Small intestine (tissue), 7 donors: Measurements from ENCODE around the gene ASCC3. TPM values are rescaled to one million over a fixed set of nuclear protein-coding genes. Genes with fewer than 3 reads are reported as not detected.
"Not testable (repeated sequence)": the region's sequence is repeated elsewhere in the genome, so short reads cannot be mapped to it uniquely, and the experiment has no call there.

ENCODE experiments used
- DNase-seq, 2 donors: peaks; one replicate each; pipeline versions ENCODE4 v3.0.0 to v3.0.0-alpha.2; 2013
- FAIRE-seq: peaks from 2 replicates; lab custom pipeline; 2012; peaks lifted over from hg19 to GRCh38; lab: Jason Lieb, UNC
- H3K27ac ChIP-seq, 3 donors: one replicate each; pipeline ENCODE4 v1.5.1; 2013; ENCODE audit warnings: low read length in 2 of 3, mild to moderate bottlenecking in 2 of 3, control low read depth in 1 of 3, inconsistent platforms in 1 of 3, low read depth in 1 of 3, moderate library complexity in 1 of 3
- H3K27me3 ChIP-seq, 3 donors: one replicate each; pipeline ENCODE4 v1.6.1; 2013; ENCODE audit warnings: low read length in 3 of 3, inconsistent platforms in 1 of 3; ENCODE audit not compliant: control insufficient read depth in 3 of 3, insufficient read depth in 3 of 3
- H3K36me3 ChIP-seq, 3 donors: one replicate each; pipeline ENCODE4 v1.6.1; 2013; ENCODE audit warnings: low read length in 3 of 3, inconsistent platforms in 1 of 3, low read depth in 1 of 3, mild to moderate bottlenecking in 1 of 3, moderate library complexity in 1 of 3; ENCODE audit not compliant: control insufficient read depth in 3 of 3, insufficient read depth in 2 of 3
- H3K4me1 ChIP-seq, 3 donors: one replicate each; pipeline ENCODE4 v1.6.1; 2013; ENCODE audit warnings: low read length in 2 of 3, inconsistent platforms in 1 of 3, low read depth in 1 of 3, mild to moderate bottlenecking in 1 of 3, moderate library complexity in 1 of 3; ENCODE audit not compliant: control insufficient read depth in 3 of 3, insufficient read depth in 2 of 3
- H3K4me3 ChIP-seq, 3 donors: one replicate each; pipeline ENCODE4 v1.5.1; 2013; ENCODE audit warnings: low read length in 3 of 3, control low read depth in 1 of 3, inconsistent platforms in 1 of 3, low read depth in 1 of 3, mild to moderate bottlenecking in 1 of 3, moderate library complexity in 1 of 3
- H3K9me3 ChIP-seq, 2 donors: one replicate each; pipeline ENCODE4 v1.6.1; 2013; ENCODE audit warnings: low read depth in 1 of 2, low read length in 1 of 2; ENCODE audit not compliant: control insufficient read depth in 2 of 2, insufficient read depth in 1 of 2
- whole genome bisulfite sequencing, 3 donors: extraction: QIAGEN DNeasy Blood & Tissue Kit; methylation state at CpG; one replicate each; pipeline ENCODE4 v1.1.7; 2013; 5-methylcytosine and 5-hydroxymethylcytosine counted together
- polyA plus RNA-seq, 4 donors: library from polyadenylated mRNA; stranded (reverse) in 3 of 4; unstranded in 1 of 4; fragments of 200-250 nt in 3 of 4; fragments of 120-200 nt in 1 of 4; gene quantifications; one replicate each; pipeline versions ENCODE4 v1.2.1 to v1.2.3, GENCODE V29; 2013
- donor health status: healthy with polysubstance abuse.
- donor health status: control.
- donor health status: control.
- donor health status: Bipolar disorder and iron deficiency.
- donor health status: healthy.

The ASCC3 gene
- polyA plus RNA-seq, 4 donors: 6.8 to 29.0 (median 13.6) TPM

DNA sequence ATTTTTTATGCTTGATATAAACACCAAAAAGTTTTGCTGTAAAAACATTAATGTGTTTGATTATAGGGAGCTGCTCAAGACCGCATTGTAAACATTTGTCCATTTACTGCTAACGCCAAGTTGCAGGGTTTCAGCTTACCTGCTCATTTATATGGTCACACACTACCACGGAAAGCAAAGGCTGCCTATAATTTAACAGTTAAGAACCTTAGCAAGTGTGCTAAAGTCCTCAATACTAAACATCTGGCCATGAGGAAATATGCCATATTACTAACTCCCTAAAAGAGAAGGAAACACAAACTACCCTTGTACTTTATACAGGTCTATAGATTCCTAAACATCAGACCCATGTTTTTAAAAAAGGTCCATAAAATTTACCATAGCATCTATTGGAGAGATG lies 129.5 kb downstream of the ASCC3 start:
- DNase-seq (peak; percentile 16 to 28), FAIRE-seq (no peak)
- Histone ChIP-seq H3K4me1 (no peaks in the 10 kb centered on the region), H3K36me3 (peaks cover 0 to 3% (median 3%) of the 10 kb centered on the region in 3 donors), H3K4me3 (no peak overlapping the region), H3K27ac (no peak overlapping the region), H3K9me3 (no peaks in the 10 kb centered on the region), H3K27me3 (no peaks in the 10 kb centered on the region)
- 35 to 49% (median 47%) methylated on average over 3 of the region's 3 CpGs for WGBS, 3 donors

DNA sequence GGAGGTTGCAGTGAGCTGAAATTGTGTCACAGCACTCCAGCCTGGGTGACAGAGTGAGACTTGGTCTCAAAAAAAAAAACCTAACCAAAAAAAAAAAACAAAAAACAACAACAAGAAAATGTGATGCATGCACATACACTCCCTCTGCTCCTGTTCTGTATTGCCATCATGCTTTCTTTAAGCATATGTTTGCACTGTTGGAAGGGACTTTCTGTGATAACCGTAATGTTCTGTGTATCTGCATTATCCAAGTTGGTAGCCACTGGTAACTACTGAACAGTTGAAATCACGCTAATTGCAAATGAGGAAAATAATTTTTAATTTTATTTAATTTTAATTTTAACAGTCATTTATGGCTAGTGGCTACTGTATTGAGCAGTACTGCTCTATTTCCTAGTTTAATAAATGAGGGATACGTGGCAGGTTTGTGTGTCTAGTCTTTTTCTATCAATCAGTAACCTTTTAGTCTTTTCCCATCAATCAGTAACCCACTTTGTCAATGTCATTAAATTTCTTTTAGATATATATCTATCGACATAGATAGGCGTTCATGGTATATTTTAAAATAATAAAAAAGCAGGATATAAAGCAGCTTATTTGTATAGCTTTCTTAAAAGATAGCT lies 135.6 kb downstream of the ASCC3 start:
- peak in 1 of 2 donors; percentile 17 for DNase-seq
- no peak overlapping the region for H3K27ac ChIP-seq
- no peak for FAIRE-seq
- no peaks in the 10 kb centered on the region for H3K27me3 ChIP-seq
- WGBS, 3 donors: 40 to 84% (median 59%) methylated on average over 5 of the region's 5 CpGs
- H3K4me1 ChIP-seq: no peaks in the 10 kb centered on the region
- H3K4me3 ChIP-seq: no peak overlapping the region
- peaks cover 0 to 13% (median 5%) of the 10 kb centered on the region in 3 donors for H3K36me3 ChIP-seq
- peaks cover 0 to 14% of the 10 kb centered on the region in 2 donors for H3K9me3 ChIP-seq

DNA sequence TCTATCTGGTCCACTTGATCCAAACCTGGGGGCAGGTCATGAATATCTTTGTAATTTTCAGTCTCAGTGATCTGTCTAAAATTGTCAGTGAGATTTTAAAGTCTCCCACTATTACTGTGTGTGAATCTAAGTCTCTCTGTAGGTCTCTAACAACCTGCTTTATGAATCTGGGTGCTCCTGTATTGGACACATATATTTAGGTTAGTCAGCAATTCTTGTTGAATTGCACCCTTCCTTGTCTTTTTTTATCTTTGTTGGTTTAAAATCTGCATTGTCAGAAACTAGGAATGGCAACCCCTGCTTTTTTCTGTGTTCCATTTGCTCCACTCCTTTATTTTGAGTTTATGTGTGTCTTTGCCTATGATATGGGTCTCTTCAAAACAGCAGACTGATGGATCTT lies 140.7 kb downstream of the ASCC3 start:
- no peaks in the 10 kb centered on the region for H3K27me3 ChIP-seq
- H3K4me1 ChIP-seq: no peaks in the 10 kb centered on the region
- H3K4me3 ChIP-seq: no peak overlapping the region
- no peak for DNase-seq
- no peak for FAIRE-seq
- H3K27ac ChIP-seq: no peak overlapping the region
- peaks cover 0 to 13% (median 2%) of the 10 kb centered on the region in 3 donors for H3K36me3 ChIP-seq
- peaks cover 0 to 14% of the 10 kb centered on the region in 2 donors for H3K9me3 ChIP-seq

DNA sequence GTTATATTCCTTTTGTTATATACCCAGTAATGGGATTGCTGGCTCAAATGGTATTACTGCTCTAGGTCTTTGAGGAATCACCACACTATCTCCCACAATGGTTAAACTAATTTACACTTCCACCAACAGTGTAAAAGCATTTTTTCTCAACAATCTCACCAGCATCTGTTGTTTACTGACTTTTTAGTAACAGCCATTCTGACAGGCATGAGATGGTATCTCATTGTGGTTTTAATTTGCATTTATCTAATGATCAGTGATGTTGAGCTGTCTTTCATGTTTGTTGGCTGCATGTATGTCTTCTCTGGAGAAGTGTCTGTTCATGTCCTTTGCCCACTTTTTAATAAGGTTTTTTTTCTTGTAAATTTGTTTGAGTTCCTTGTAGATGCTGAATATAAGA lies 143.4 kb downstream of the ASCC3 start:
- H3K27me3 ChIP-seq, FAIRE-seq, H3K4me1 ChIP-seq, H3K4me3 ChIP-seq, H3K27ac ChIP-seq, H3K36me3 ChIP-seq, H3K9me3 ChIP-seq, DNase-seq: not testable (repeated sequence)

DNA sequence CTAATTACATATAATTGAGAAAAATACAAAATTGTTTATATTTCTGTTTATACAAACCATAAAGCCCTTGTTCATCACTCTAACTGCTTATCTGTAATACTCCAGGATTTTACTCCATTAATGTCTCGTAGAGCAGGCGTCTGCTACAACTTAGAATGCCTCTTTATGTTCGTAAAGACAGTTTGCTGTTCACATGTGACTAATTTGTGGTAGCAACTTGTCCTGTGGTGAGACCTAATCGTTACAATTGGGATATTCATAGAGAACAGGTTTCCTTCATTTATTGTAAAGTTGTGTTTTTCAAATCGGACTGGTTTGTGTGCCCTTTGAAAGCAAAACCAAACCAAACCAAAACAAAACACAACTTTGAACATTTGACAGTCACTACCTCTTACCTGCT lies 149.7 kb downstream of the ASCC3 start:
- FAIRE-seq: no peak

DNA sequence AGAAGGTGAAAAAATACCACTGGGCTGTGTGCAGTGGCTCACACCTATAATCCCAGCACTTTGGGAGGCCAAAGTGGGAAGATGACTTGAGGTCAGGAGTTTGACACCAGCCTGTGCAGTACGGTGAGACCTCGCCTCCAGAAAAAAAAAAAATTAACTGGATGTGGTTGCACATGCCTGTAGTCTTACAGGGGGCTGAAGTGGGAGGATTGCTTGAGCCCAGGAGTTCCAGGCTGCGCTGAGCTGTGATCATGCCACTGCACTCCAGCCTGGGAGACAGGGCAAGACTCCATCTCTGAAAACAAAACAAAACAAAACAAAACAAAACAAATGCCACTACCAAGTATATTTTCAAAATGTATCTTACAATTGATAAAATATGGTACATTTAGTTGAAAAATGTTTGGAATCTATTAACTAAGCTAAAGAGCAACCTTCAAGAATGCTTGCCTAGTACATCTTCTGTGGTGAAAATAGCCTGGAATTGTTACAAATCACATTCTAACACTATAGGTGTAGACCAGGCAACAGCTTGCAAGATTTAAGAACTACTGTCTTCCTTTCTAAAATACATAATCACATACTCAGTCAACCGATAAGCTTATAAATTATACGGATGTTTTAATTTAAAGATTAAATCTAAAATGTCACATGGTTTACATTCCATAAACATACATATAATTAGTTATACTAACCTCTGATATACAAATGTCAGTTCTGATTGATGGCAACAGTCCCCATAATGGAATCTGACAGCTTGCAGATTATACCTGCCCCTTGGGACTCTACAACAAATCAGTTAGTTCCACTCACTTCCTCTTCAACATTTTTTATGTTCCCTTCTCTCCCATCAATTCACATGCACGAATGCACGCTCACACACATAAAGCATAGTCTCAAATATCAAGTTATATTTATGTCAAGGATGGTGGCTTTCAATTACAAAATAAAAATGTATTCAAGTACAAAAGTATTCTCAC lies 150.8 kb downstream of the ASCC3 start:
- Histone ChIP-seq H3K36me3 (peaks cover 0 to 3% (median 0%) of the 10 kb centered on the region in 3 donors), H3K4me3 (no peak overlapping the region), H3K27ac (no peak overlapping the region), H3K27me3 (no peaks in the 10 kb centered on the region), H3K9me3 (no peaks in the 10 kb centered on the region), H3K4me1 (no peaks in the 10 kb centered on the region)
- 74 to 76% (median 75%) methylated on average over 7 of the region's 7 CpGs for WGBS, 3 donors
- FAIRE-seq (no peak), DNase-seq (no peak)

More for the DNA sequence above, 149.7 kb downstream of the ASCC3 start:
- WGBS, 3 donors: 80 to 92% (median 89%) methylated on average over 5 of the region's 5 CpGs
- no peak for DNase-seq
- no peak overlapping the region for H3K27ac ChIP-seq
- no peaks in the 10 kb centered on the region for H3K9me3 ChIP-seq
- H3K4me1 ChIP-seq: no peaks in the 10 kb centered on the region
- H3K27me3 ChIP-seq: no peaks in the 10 kb centered on the region
- peaks cover 0 to 3% (median 0%) of the 10 kb centered on the region in 3 donors for H3K36me3 ChIP-seq
- H3K4me3 ChIP-seq: no peak overlapping the region

DNA sequence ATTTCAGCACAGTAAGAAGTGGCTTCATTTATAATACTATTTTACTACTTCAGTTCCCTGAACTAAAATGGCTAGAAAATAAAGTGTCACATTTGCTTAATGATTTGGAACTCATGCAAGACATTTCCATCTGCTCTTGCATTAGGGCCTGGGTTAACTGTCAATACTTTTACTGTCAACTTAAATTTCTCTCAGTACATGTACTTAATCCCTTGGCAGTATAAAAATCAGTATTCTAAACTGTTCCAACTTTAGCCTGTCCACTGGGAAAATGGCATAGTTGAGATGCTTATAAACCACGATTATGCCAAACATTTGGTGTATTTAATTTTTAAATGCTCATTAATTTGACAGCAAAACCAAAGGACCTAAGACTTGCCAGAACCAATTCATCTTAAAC lies 154.5 kb downstream of the ASCC3 start:
- Histone ChIP-seq H3K4me3 (no peak overlapping the region), H3K9me3 (no peaks in the 10 kb centered on the region), H3K4me1 (no peaks in the 10 kb centered on the region), H3K27ac (no peak overlapping the region), H3K27me3 (no peaks in the 10 kb centered on the region), H3K36me3 (peaks cover 0 to 3% (median 0%) of the 10 kb centered on the region in 3 donors)
- FAIRE-seq: no peak
- 65 to 89% (median 86%) methylated on average over 1 of the region's 1 CpG for WGBS, 3 donors
- no peak for DNase-seq

DNA sequence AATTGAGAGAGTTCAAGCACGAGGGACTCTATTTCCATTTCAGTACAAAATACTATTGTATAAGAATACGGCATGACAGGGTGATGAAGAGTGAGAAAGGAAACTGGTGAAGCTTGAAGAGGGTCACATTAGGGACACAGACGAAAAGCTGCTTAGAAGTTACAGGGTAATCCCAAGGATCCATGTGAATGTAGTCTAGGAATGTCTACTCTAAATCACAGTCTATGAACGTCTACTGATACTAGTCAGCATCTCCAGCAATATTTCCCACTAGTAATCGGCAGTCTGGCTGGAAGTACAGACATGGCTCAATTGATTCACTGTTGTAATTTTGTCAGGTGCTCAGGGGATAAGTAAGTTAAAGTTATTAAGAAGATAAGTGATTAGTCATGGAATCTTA lies 156.4 kb downstream of the ASCC3 start:
- Histone ChIP-seq H3K27ac (no peak overlapping the region), H3K4me3 (no peak overlapping the region), H3K27me3 (no peaks in the 10 kb centered on the region), H3K9me3 (no peaks in the 10 kb centered on the region), H3K4me1 (no peaks in the 10 kb centered on the region), H3K36me3 (no peaks in the 10 kb centered on the region)
- FAIRE-seq (no peak), DNase-seq (no peak)
- WGBS, 3 donors: 85 to 87% (median 85%) methylated on average over 5 of the region's 5 CpGs
